Neural crest cell (in vitro differentiated cells): ENCODE data around the gene SLC2A9. TPM values are rescaled to one million over a fixed set of nuclear protein-coding genes. Genes with fewer than 3 reads are reported as not detected.
A peak's percentile ranks its signal among the peaks of the same experiment; 100 is the strongest.

Experiments used
- DNase-seq: peaks from one replicate; pipeline ENCODE4 v3.0.0; 2021; ENCODE audit warnings: low read depth, mixed read lengths, low spot score
- H3K27ac Mint-ChIP-seq: one replicate; pipeline ENCODE4 v1.8.0; 2021; ENCODE audit warnings: mild to moderate bottlenecking, mixed read lengths; ENCODE audit not compliant: unreplicated experiment
- H3K27me3 Mint-ChIP-seq: 2 replicates; pipeline ENCODE4 v1.8.0; 2021; ENCODE audit warnings: low read depth, mild to moderate bottlenecking, mixed read lengths
- H3K36me3 Mint-ChIP-seq: 2 replicates; pipeline ENCODE4 v1.8.0; 2021; ENCODE audit warnings: low read depth, mild to moderate bottlenecking, mixed read lengths
- H3K4me1 Mint-ChIP-seq: 2 replicates; pipeline ENCODE4 v1.8.0; 2021; ENCODE audit warnings: mixed read lengths
- H3K4me3 Mint-ChIP-seq: one replicate; pipeline ENCODE4 v1.8.0; 2021; ENCODE audit warnings: mild to moderate bottlenecking, mixed read lengths
- H3K9me3 Mint-ChIP-seq: 2 replicates; pipeline ENCODE4 v1.8.0; 2021; ENCODE audit warnings: mixed read lengths
- total RNA-seq: library from RNA; stranded (reverse); gene quantifications from 2 replicates; pipeline ENCODE4 v1.2.1, GENCODE V29; 2021
- TF ChIP-seq, protein P1 (sequence below): fragments of 200-600 bp; sonication (generic); conservative IDR thresholded peaks from 2 replicates; pipeline ENCODE4 v1.5.0; 2021; ENCODE audit warnings: antibody characterized with exemption, mild to moderate bottlenecking

SLC2A9 gene
- total RNA-seq, 1 donor from 2014 or later: 0.26 TPM

- no peaks in the 10 kb centered on the region for H3K36me3 Mint-ChIP-seq
- no peaks in the 10 kb centered on the region for H3K27me3 Mint-ChIP-seq
- peaks cover 73% of the 10 kb centered on the region for H3K4me1 Mint-ChIP-seq
- no peak overlapping the region for H3K27ac Mint-ChIP-seq
- TF ChIP-seq, protein P1, sequence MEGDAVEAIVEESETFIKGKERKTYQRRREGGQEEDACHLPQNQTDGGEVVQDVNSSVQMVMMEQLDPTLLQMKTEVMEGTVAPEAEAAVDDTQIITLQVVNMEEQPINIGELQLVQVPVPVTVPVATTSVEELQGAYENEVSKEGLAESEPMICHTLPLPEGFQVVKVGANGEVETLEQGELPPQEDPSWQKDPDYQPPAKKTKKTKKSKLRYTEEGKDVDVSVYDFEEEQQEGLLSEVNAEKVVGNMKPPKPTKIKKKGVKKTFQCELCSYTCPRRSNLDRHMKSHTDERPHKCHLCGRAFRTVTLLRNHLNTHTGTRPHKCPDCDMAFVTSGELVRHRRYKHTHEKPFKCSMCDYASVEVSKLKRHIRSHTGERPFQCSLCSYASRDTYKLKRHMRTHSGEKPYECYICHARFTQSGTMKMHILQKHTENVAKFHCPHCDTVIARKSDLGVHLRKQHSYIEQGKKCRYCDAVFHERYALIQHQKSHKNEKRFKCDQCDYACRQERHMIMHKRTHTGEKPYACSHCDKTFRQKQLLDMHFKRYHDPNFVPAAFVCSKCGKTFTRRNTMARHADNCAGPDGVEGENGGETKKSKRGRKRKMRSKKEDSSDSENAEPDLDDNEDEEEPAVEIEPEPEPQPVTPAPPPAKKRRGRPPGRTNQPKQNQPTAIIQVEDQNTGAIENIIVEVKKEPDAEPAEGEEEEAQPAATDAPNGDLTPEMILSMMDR: no peak
- no peaks in the 10 kb centered on the region for H3K9me3 Mint-ChIP-seq
- no peak overlapping the region for H3K4me3 Mint-ChIP-seq
- no peak for DNase-seq
Measured at GRCh38 chr4:10029403-10029802, 8.1 kb upstream of the SLC2A9 start.

- Mint-ChIP-seq H3K4me1 (peaks cover 76% of the 10 kb centered on the region), H3K4me3 (no peak overlapping the region), H3K27me3 (no peaks in the 10 kb centered on the region), H3K9me3 (no peaks in the 10 kb centered on the region), H3K36me3 (no peaks in the 10 kb centered on the region), H3K27ac (peak overlapping the region; percentile 81)
- TF ChIP-seq, protein P1: no peak
- DNase-seq: no peak
Measured at GRCh38 chr4:10028910-10029309, 7.6 kb upstream of the SLC2A9 start.

GRCh38 chr4:10026485-10026884 lies 5.2 kb upstream of the SLC2A9 start:
- H3K27me3 Mint-ChIP-seq: no peaks in the 10 kb centered on the region
- no peaks in the 10 kb centered on the region for H3K36me3 Mint-ChIP-seq
- no peak overlapping the region for H3K4me3 Mint-ChIP-seq
- TF ChIP-seq, protein P1: no peak
- H3K9me3 Mint-ChIP-seq: no peaks in the 10 kb centered on the region
- no peak for DNase-seq
- H3K4me1 Mint-ChIP-seq: peaks cover 64% of the 10 kb centered on the region
- no peak overlapping the region for H3K27ac Mint-ChIP-seq

GRCh38 chr4:10025230-10025806 lies 4.0 kb upstream of the SLC2A9 start:
- Mint-ChIP-seq H3K4me1 (peaks cover 52% of the 10 kb centered on the region), H3K36me3 (no peaks in the 10 kb centered on the region), H3K27ac (no peak overlapping the region), H3K27me3 (no peaks in the 10 kb centered on the region), H3K4me3 (no peak overlapping the region), H3K9me3 (no peaks in the 10 kb centered on the region)
- no peak for DNase-seq
- TF ChIP-seq, protein P1: no peak

GRCh38 chr4:10024303-10024702 lies 3.0 kb upstream of the SLC2A9 start:
- Mint-ChIP-seq H3K27ac (no peak overlapping the region), H3K27me3 (no peaks in the 10 kb centered on the region), H3K4me3 (no peak overlapping the region), H3K36me3 (no peaks in the 10 kb centered on the region), H3K4me1 (peaks cover 48% of the 10 kb centered on the region), H3K9me3 (no peaks in the 10 kb centered on the region)
- no peak for DNase-seq
- TF ChIP-seq, protein P1: no peak

DNA sequence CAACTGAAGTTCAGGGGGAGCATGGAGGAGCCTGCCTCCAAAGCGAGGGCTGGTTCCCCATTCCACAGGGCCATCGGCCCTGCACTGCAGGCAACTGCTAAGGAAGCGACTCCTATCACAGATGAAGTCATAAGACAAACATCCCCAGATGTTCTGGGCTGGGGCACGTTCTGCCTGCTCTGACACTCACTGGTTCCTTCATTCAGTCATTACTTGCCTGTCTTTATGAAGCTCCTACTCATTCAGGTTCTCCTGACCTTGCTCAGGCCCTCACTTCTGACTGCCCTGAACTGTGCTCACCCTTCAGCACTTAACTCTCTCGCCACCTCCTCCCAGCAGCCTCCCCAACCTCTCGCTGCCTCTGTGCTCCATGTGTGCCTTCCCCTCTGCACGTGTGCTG lies 2.5 kb upstream of the SLC2A9 start:
- Mint-ChIP-seq H3K27me3 (no peaks in the 10 kb centered on the region), H3K4me3 (no peak overlapping the region)
- no peak for DNase-seq

More for the DNA sequence above, 2.5 kb upstream of the SLC2A9 start:
- H3K4me1 Mint-ChIP-seq: peaks cover 48% of the 10 kb centered on the region
- H3K9me3 Mint-ChIP-seq: no peaks in the 10 kb centered on the region
- no peak overlapping the region for H3K27ac Mint-ChIP-seq
- H3K36me3 Mint-ChIP-seq: no peaks in the 10 kb centered on the region
- TF ChIP-seq, protein P1: no peak
